Activated T-cell treated with anti-CD3 and anti-CD28 coated beads for 24 hours (primary cell): ENCODE measurements around the gene VIP.

Experiments used
- DNase-seq: peaks from one replicate; pipeline ENCODE4 v3.0.0-alpha.2; 2020; ENCODE audit warnings: low read depth

The VIP gene

DNA sequence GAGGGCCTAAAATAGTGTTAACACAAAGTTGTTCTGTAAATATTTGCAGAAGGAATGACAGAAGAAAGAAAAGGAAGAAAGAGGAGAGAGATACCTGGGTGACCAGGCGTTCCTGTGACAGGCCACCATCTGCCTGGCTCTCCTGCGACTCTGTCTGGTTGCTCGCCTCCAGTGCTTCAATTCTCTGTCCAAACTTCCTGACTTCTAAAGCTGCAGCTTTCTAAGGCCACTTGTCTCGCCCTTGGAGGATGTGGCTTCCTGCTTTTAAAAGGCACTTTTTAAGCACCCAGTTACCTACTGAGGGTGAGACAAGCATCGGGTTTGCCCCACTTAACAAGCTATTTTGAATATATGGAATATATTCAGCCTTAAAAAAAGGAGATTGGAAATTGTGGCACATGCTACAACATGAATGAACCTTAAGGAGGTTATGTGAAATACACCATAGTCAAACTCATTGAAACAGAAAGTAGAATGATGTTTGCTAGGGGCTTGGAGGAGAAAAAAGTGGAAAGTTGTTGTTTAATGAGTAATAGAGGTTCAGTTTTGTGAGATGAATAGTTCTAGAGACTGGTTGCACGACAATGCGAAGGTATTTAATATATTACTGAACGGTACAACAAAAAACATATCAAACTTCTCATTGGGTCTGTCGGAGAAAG, 32.8 kb downstream of the VIP start:
- no peak for DNase-seq

DNA sequence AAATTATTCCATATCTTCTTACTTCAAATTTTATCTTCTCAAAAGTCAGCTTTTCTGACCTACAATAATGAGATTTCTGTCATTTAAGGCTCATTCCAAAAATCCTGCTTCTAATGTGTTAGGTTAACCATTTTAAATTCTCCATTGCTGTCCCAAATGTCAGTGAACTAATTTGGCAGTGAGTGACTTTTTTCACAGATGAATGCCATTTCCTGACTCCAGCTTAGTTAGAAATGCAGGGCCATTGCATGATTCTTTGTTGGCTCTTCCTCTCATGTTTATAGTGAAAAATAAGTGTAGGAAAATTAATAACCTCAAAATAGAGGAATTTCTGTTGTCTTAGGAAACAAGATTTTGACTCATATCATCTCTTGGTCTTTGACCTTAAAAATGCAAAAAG, 44.1 kb downstream of the VIP start:
- DNase-seq: no peak

DNA sequence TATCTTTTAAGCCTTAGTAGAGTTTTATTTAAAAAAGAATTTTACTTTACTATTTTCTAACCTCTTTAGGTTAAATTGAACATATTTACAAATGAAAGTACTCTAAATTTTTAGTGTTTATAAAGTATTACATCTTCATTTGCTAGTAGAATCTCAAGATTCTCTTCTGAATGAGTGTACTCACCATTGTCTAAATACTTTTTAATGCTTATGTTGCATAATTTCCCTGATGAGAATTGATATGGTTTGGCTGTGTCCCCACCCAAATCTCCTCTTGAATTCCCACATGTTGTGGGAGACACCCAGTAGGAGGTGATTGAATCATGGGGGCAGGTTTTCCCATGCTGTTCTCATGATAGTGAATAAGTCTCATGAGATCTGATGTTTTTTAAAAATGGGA, 53.6 kb downstream of the VIP start:
- DNase-seq: no peak
